SK-N-SH (cell line): ENCODE results near the gene NDUFAF5. TPM values are rescaled to one million over a fixed set of nuclear protein-coding genes. Genes with fewer than 3 reads are reported as not detected.

ENCODE experiments used
- CTCF ChIA-PET: fragments of 300-600, 350-600 bp; formaldehyde crosslinking; extraction: SDS; loops from one replicate; lab custom pipeline; 2021; lab: Yijun Ruan, JAX
- POLR2A ChIA-PET: fragments of 350-600 bp; sonication (Branson Sonifier 250); formaldehyde crosslinking; extraction: SDS; loops from one replicate; lab custom pipeline; 2020; ENCODE audit warnings: antibody characterized with exemption, inconsistent platforms; lab: Yijun Ruan, JAX
- DNase-seq: peaks from one replicate; pipeline ENCODE4 v3.0.0; 2012
- H2AFZ ChIP-seq: fragments of 200-600 bp; sonication (generic); 2 replicates; pipeline ENCODE4 v1.8.1; 2016; ENCODE audit warnings: antibody characterized with exemption, mild to moderate bottlenecking, low read depth
- H3F3A ChIP-seq: fragments of 200-600 bp; sonication (generic); replicated peaks from 2 replicates; pipeline ENCODE3; 2016; ENCODE audit warnings: antibody characterized with exemption, mild to moderate bottlenecking; ENCODE audit not compliant: insufficient read depth
- H3K27ac ChIP-seq, 2 experiments: fragments of 200-500 bp in 1 of 2; fragments of 200-600 bp in 1 of 2; sonication (Bioruptor generic) in 1 of 2; sonication (generic), shearing (Covaris generic) in 1 of 2; 2 replicates each; pipeline versions ENCODE4 v1.5.1 to v1.6.1; 2014 to 2016; ENCODE audit warnings: low read depth in 2 of 2, inconsistent platforms in 1 of 2, low read length in 1 of 2, mild to moderate bottlenecking in 1 of 2, mixed read lengths in 1 of 2
- H3K27me3 ChIP-seq: fragments of 200-600 bp; sonication (generic), shearing (Covaris generic); 2 replicates; pipeline ENCODE4 v1.6.1; 2016; ENCODE audit warnings: mixed run types; ENCODE audit not compliant: insufficient read depth
- H3K36me3 ChIP-seq, 2 experiments: fragments of 200-500 bp in 1 of 2; fragments of 200-600 bp in 1 of 2; sonication (Bioruptor generic) in 1 of 2; sonication (generic) in 1 of 2; replicated peaks in 1 of 2; 2 replicates each; pipeline versions ENCODE3 to v1.5.1; 2014 to 2016; ENCODE audit warnings: low read length in 1 of 2, mild to moderate bottlenecking in 1 of 2; ENCODE audit not compliant: insufficient read depth in 2 of 2, control insufficient read depth in 1 of 2
- H3K4me1 ChIP-seq, 2 experiments: fragments of 200-500 bp in 1 of 2; fragments of 200-600 bp in 1 of 2; sonication (Bioruptor generic) in 1 of 2; sonication (generic), shearing (Covaris generic) in 1 of 2; 2 replicates each; pipeline versions ENCODE4 v1.5.1 to v1.6.1; 2014 to 2016; ENCODE audit warnings: low read depth in 1 of 2, low read length in 1 of 2, mixed run types in 1 of 2; ENCODE audit not compliant: insufficient read depth in 2 of 2, control insufficient read depth in 1 of 2
- H3K4me2 ChIP-seq: fragments of 200-600 bp; sonication (generic), shearing (Covaris generic); 2 replicates; pipeline ENCODE4 v1.6.1; 2017; ENCODE audit warnings: mixed run types
- H3K4me3 ChIP-seq, 2 experiments: fragments of 200-500 bp in 1 of 2; fragments of 200-600 bp in 1 of 2; sonication (Bioruptor generic) in 1 of 2; sonication (generic), shearing (Covaris generic) in 1 of 2; 2 replicates each; pipeline versions ENCODE4 v1.5.1 to v1.8.1; 2014 to 2016; ENCODE audit warnings: low read depth in 2 of 2, inconsistent platforms in 1 of 2, low read length in 1 of 2, mild to moderate bottlenecking in 1 of 2, mixed read lengths in 1 of 2, moderate library complexity in 1 of 2
- H3K79me2 ChIP-seq: fragments of 200-600 bp; sonication (generic); 2 replicates; pipeline ENCODE4 v1.8.1; 2017; ENCODE audit warnings: mild to moderate bottlenecking; ENCODE audit not compliant: insufficient read depth
- H3K9ac ChIP-seq: fragments of 200-600 bp; sonication (generic); 2 replicates; pipeline ENCODE4 v1.6.1; 2017; ENCODE audit warnings: mixed run types
- H3K9me2 ChIP-seq: fragments of 200-600 bp; sonication (generic); 2 replicates; pipeline ENCODE4 v1.6.1; 2017; ENCODE audit warnings: mixed run types
- H3K9me3 ChIP-seq: fragments of 200-600 bp; sonication (generic); 2 replicates; pipeline ENCODE4 v1.6.1; 2017; ENCODE audit warnings: mixed run types, mild to moderate bottlenecking, moderate library complexity
- H4K20me1 ChIP-seq: fragments of 200-600 bp; sonication (generic); 2 replicates; pipeline ENCODE4 v1.6.1; 2017; ENCODE audit warnings: mild to moderate bottlenecking, mixed run types; ENCODE audit not compliant: insufficient read depth
- CHD2 ChIP-seq: fragments of 150-350 bp; IDR thresholded peaks from 2 replicates; pipeline ENCODE4 v1.6.1; 2018; ENCODE audit warnings: low read length; ENCODE audit not compliant: partially characterized antibody
- CTCF ChIP-seq: fragments of 200-600 bp; sonication (generic); IDR thresholded peaks from 2 replicates; pipeline ENCODE4 v1.6.1; 2017; ENCODE audit warnings: antibody characterized with exemption, mild to moderate bottlenecking, moderate library complexity
- EP300 ChIP-seq, 2 experiments: IDR thresholded peaks; 2 replicates each; pipeline versions ENCODE4 v1.4.0 to v1.6.1; 2012; ENCODE audit warnings: borderline replicate concordance in 1 of 2, low read depth in 1 of 2, low read length in 1 of 2
- EZH2phosphoT487 ChIP-seq: fragments of 200-600 bp; sonication (generic); IDR thresholded peaks from 2 replicates; pipeline ENCODE4 v1.6.1; 2017; ENCODE audit warnings: low read depth, mixed run types, mild to moderate bottlenecking, antibody characterized with exemption, moderate library complexity, borderline replicate concordance
- FOSL2 ChIP-seq: IDR thresholded peaks from 2 replicates; pipeline ENCODE4 v1.4.0; 2012; ENCODE audit warnings: low read depth, mild to moderate bottlenecking, moderate library complexity, borderline replicate concordance
- FOXJ3 ChIP-seq: sonication (generic); formaldehyde crosslinking; IDR thresholded peaks from 2 replicates; pipeline ENCODE4 v1.5.1; 2020; ENCODE audit warnings: mild to moderate bottlenecking, missing genetic modification reagents
- FOXM1 ChIP-seq: IDR thresholded peaks from 2 replicates; pipeline ENCODE4 v1.4.0; 2012; ENCODE audit warnings: low read depth, mild to moderate bottlenecking
- GATA2 ChIP-seq: sonication (generic); formaldehyde crosslinking; IDR thresholded peaks from 2 replicates; pipeline ENCODE4 v1.5.0; 2020; ENCODE audit warnings: mild to moderate bottlenecking, missing genetic modification reagents
- IRF3 ChIP-seq: fragments of 150-350 bp; IDR thresholded peaks from 2 replicates; pipeline ENCODE4 v1.6.1; 2016; ENCODE audit warnings: mild to moderate bottlenecking, low read depth, low read length
- JUND ChIP-seq: IDR thresholded peaks from 2 replicates; pipeline ENCODE4 v1.4.0; 2012
- MXI1 ChIP-seq: IDR thresholded peaks from 2 replicates; pipeline ENCODE4 v1.6.1; 2012; ENCODE audit warnings: mild to moderate bottlenecking, low read depth, low read length, improper control_type of control experiment
- RAD21 ChIP-seq: IDR thresholded peaks from 2 replicates; pipeline ENCODE4 v1.6.1; 2012; ENCODE audit warnings: mild to moderate bottlenecking, low read length
- RCOR1 ChIP-seq: fragments of 150-350 bp; IDR thresholded peaks from 2 replicates; pipeline ENCODE4 v1.6.1; 2017; ENCODE audit warnings: antibody characterized with exemption, low read length
- RFX5 ChIP-seq: IDR thresholded peaks from 2 replicates; pipeline ENCODE4 v1.6.1; 2012; ENCODE audit warnings: mild to moderate bottlenecking, improper control_type of control experiment, low read length
- RXRA ChIP-seq: IDR thresholded peaks from 2 replicates; pipeline ENCODE4 v1.4.0; 2012; ENCODE audit warnings: low read depth, mild to moderate bottlenecking, borderline replicate concordance
- SIN3A ChIP-seq: IDR thresholded peaks from 2 replicates; pipeline ENCODE4 v1.6.1; 2012; ENCODE audit warnings: low read depth, mild to moderate bottlenecking, low read length, moderate library complexity, borderline replicate concordance
- SMC3 ChIP-seq: IDR thresholded peaks from 2 replicates; pipeline ENCODE4 v1.6.1; 2012; ENCODE audit warnings: low read depth, low read length, improper control_type of control experiment
- TAF1 ChIP-seq: IDR thresholded peaks from 2 replicates; pipeline ENCODE4 v1.6.1; 2012; ENCODE audit warnings: low read depth, mild to moderate bottlenecking, low read length, moderate library complexity, borderline replicate concordance
- TCF12 ChIP-seq: IDR thresholded peaks from 2 replicates; pipeline ENCODE4 v1.4.0; 2012
- TEAD4 ChIP-seq: IDR thresholded peaks from 2 replicates; pipeline ENCODE4 v1.4.0; 2012; ENCODE audit warnings: mild to moderate bottlenecking, borderline replicate concordance; ENCODE audit not compliant: insufficient read depth
- USF1 ChIP-seq: IDR thresholded peaks from 2 replicates; pipeline ENCODE4 v1.4.0; 2012; ENCODE audit warnings: low read depth, borderline replicate concordance
- WGBS: methylation state at CpG from one replicate; pipeline ENCODE4 v1.1.6; 2017; ENCODE audit warnings: low lambda C conversion rate; 5-methylcytosine and 5-hydroxymethylcytosine counted together
- polyA plus RNA-seq, 3 experiments: library from polyadenylated mRNA; depleted of rRNA; stranded (reverse); fragments of >200 nt; gene quantifications; 2 replicates each; pipeline ENCODE4 v1.2.3, GENCODE V29; 2012

Gene NDUFAF5
- polyA plus RNA-seq, 1 of the 3 experiments (the other 2 are of a cell fraction), result 8.0 TPM

GRCh38 chr20:13770141-13770540 is 14.7 kb upstream of the NDUFAF5 start:
- Histone ChIP-seq H3K4me3 (no peak overlapping the region), H3K27ac (no peak overlapping the region), H2AFZ (no peak overlapping the region), H3K79me2 (no peaks in the 10 kb centered on the region), H4K20me1 (no peaks in the 10 kb centered on the region), H3F3A (peaks cover 15% of the 10 kb centered on the region), H3K4me2 (no peak overlapping the region), H3K9me3 (no peaks in the 10 kb centered on the region), H3K27me3 (no peaks in the 10 kb centered on the region), H3K36me3 (peaks cover 71 to 84% of the 10 kb centered on the region in 2 experiments), H3K9me2 (no peaks in the 10 kb centered on the region), H3K9ac (no peak overlapping the region), H3K4me1 (peaks cover 0 to 12% of the 10 kb centered on the region in 2 experiments; a peak in 1 of 4 replicates)
- POLR2A ChIA-PET, result interaction anchor here (0.8 kb wide), 1 partner anchor 14 kb away, joined by 5 read pairs; the partner anchor contains the start of genes ESF1 and NDUFAF5
- DNase-seq, result no peak
- CTCF ChIA-PET, result interaction anchor here (2.1 to 4.4 kb wide), 3 partner anchors 223 to 445 kb away, joined by 8 to 34 read pairs (median 9); no protein-coding TSS in a partner anchor
- 84% methylated on average over 5 of the region's 5 CpGs for WGBS
- TF ChIP-seq SMC3 (no peak), RXRA (no peak), TCF12 (no peak), TAF1 (no peak), RCOR1 (no peak), EZH2phosphoT487 (no peak), JUND (no peak), CHD2 (no peak), SIN3A (no peak)

- no peak overlapping the region for H3K4me3 ChIP-seq
- H2AFZ ChIP-seq, result no peak overlapping the region
- no peaks in the 10 kb centered on the region for H3K9me3 ChIP-seq
- no peak overlapping the region for H3K9ac ChIP-seq
- H3K27me3 ChIP-seq, result no peaks in the 10 kb centered on the region
- no peak overlapping the region for H3K4me2 ChIP-seq
- 16% methylated on average over 4 of the region's 4 CpGs for WGBS
- POLR2A ChIA-PET, result no interaction called here
- no peaks in the 10 kb centered on the region for H3K79me2 ChIP-seq
- H3K9me2 ChIP-seq, result no peaks in the 10 kb centered on the region
- TF ChIP-seq USF1, result no peak
- TF ChIP-seq MXI1, result no peak
- TF ChIP-seq GATA2 (CRISPR knock-in tag), result no peak
- TF ChIP-seq RAD21, result peak; percentile 61
- no peak for TF ChIP-seq FOXM1
- no peak for TF ChIP-seq FOXJ3 (CRISPR knock-in tag)
- TF ChIP-seq FOSL2, result no peak
- no peak for TF ChIP-seq RXRA
- TF ChIP-seq RCOR1, result no peak
- TF ChIP-seq EP300 (IDR thresholded peaks at IDR 0.05; ENCODE audit: borderline replicate concordance in 1 of 2, low read depth in 1 of 2, low read length in 1 of 2), result no peak
- TF ChIP-seq EZH2phosphoT487, result no peak
- no peak for TF ChIP-seq TEAD4
- TF ChIP-seq CTCF, result peak; percentile 71
- no peak for TF ChIP-seq IRF3
- 0 out of 2 replicates have a peak, but pooled peaks have one; percentile 18 for TF ChIP-seq SMC3
- no peak for TF ChIP-seq RFX5
- H3F3A ChIP-seq, result peaks cover 15% of the 10 kb centered on the region
- H3K27ac ChIP-seq, result 0 out of 4 replicates have a peak overlapping the region, but pooled peaks of 1 of the 2 experiments have one; percentile 12
- DNase-seq, result peak; percentile 50
- peaks cover 0 to 12% of the 10 kb centered on the region in 2 experiments; a peak in 1 of 4 replicates for H3K4me1 ChIP-seq
- H4K20me1 ChIP-seq, result no peaks in the 10 kb centered on the region
- peaks cover 71 to 84% of the 10 kb centered on the region in 2 experiments for H3K36me3 ChIP-seq
- CTCF ChIA-PET, result interaction anchor here (0.8 to 4.4 kb wide), 29 partner anchors 9 to 652 kb away, joined by 3 to 34 read pairs (median 4); partner anchors contain the start of genes ESF1 and NDUFAF5
These were observed 12.9 kb upstream of the NDUFAF5 start for GRCh38 chr20:13771853-13772453.
